Dedifferentiated amniotic fluid mesenchymal stem cell (primary cell): ENCODE data around the gene ENTREP1.
"Not testable (repeated sequence)": the region's sequence is repeated elsewhere in the genome, so short reads cannot be mapped to it uniquely, and the experiment has no call there.

Source experiments
- DNase-seq: peaks from one replicate; pipeline ENCODE4 v3.0.0-alpha.2; 2016; ENCODE audit errors: extremely low spot score

Gene ENTREP1

GRCh38 chr9:69409936-69410335 lies 84.9 kb downstream of the ENTREP1 start:
- not testable (repeated sequence) for DNase-seq

- no peak for DNase-seq
Observed at GRCh38 chr9:69411246-69411645, 86.2 kb downstream of the ENTREP1 start.

- no peak for DNase-seq
Observed at GRCh38 chr9:69411931-69412740, 87.1 kb downstream of the ENTREP1 start.

GRCh38 chr9:69412741-69413150 lies 87.7 kb downstream of the ENTREP1 start:
- DNase-seq, result peak; percentile 22

- DNase-seq, result no peak
Observed at GRCh38 chr9:69420611-69421270, 95.7 kb downstream of the ENTREP1 start.

GRCh38 chr9:69421908-69422801 lies 97.1 kb downstream of the ENTREP1 start:
- peak; percentile 54 for DNase-seq

- DNase-seq, result no peak
Observed at GRCh38 chr9:69425136-69425801, 100.3 kb downstream of the ENTREP1 start.

GRCh38 chr9:69427286-69427685 lies 102.3 kb downstream of the ENTREP1 start:
- DNase-seq, result no peak

GRCh38 chr9:69428017-69428785 lies 103.2 kb downstream of the ENTREP1 start:
- no peak for DNase-seq

GRCh38 chr9:69429281-69429680 lies 104.3 kb downstream of the ENTREP1 start:
- no peak for DNase-seq

- no peak for DNase-seq
Observed at GRCh38 chr9:69430206-69430605, 105.2 kb downstream of the ENTREP1 start.

- no peak for DNase-seq
Observed at GRCh38 chr9:69431203-69431602, 106.2 kb downstream of the ENTREP1 start.

GRCh38 chr9:69431777-69432176 lies 106.8 kb downstream of the ENTREP1 start:
- DNase-seq, result no peak

- no peak for DNase-seq
Observed at GRCh38 chr9:69432623-69433022, 107.6 kb downstream of the ENTREP1 start.

GRCh38 chr9:69433392-69433791 lies 108.4 kb downstream of the ENTREP1 start:
- DNase-seq, result no peak

- DNase-seq, result no peak
Observed at GRCh38 chr9:69433968-69434367, 109.0 kb downstream of the ENTREP1 start.

- DNase-seq, result not testable (repeated sequence)
Observed at GRCh38 chr9:69439654-69440053, 114.6 kb downstream of the ENTREP1 start.

- DNase-seq, result not testable (repeated sequence)
Observed at GRCh38 chr9:69440254-69440955, 115.4 kb downstream of the ENTREP1 start.
